Activated effector memory CD4-positive, alpha-beta T cell treated with anti-CD3 and anti-CD28 coated beads, Interleukin-2, amount 50 U/mL, for 16 hours (primary cell): ENCODE measurements around the gene GRM6.

Experiments used
- DNase-seq: peaks from one replicate; pipeline ENCODE4 v3.0.0-alpha.2; 2020

GRM6 gene

DNA sequence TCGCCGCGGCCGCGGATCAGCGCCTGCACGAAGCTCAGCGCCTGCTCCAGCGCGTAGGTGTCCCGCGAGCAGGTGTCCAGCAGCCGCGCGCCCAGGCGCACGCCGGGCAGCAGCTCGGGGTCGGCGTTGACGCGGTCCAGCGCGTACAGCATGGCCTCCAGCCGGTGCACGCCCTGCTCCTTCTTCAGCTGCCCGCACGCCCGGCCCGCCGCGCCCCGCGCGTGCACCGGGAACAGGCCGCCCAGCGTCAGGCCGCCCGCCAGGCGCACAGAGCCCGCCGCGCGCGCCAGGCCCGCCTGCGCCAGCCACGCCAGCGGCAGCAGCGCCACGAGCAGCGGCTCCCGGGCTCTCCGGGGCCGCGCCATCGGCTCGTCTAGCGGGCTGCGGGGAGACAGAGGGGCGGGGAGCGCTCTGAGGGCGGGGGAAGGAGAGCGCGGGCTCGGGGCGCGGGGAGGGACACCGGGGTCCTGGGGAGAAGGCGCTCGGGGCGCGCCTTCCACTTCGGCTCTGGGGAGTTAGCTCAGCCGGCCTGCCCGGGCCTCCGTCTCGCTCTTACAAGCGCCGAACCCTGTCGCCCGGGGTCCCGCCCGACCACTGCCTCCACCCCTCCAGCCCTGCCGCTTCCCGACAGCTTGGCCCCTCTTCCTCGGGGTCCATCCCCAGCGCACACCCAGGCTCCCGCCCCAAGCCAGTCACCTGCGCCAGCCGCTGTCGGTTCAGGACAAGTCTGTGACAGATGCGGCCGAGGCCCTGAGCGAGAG is at the start of gene GRM6:
Gene GRM6, minus strand, starts transcription at position 741 of the 761 bp plus-strand sequence. Its CDS starts 376 bp downstream, at position 365.
- DNase-seq = no peak

DNA sequence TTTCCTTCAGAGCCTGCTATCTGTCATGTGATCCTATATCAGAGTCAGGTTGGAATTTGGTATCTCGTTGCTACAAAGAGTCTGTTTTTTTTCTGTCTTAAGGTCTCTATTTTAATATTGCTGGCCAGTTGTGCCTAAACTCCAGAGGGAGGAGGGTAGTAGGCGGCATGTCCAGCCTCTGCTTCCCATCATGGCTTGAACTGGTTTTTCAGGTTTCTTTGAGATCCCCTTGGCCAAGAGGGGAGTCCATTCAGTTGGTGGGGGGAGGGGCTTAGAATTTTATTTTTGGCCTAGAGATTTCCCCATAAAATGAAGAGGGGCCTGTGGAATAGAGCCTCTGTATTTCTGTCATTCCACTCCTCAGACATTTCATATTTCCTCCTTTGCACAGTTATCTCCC is 49.6 kb upstream of the GRM6 start:
- no peak for DNase-seq

- DNase-seq = no peak
Observed at GRCh38 chr5:179033004-179033580, 38.0 kb upstream of the GRM6 start.

DNA sequence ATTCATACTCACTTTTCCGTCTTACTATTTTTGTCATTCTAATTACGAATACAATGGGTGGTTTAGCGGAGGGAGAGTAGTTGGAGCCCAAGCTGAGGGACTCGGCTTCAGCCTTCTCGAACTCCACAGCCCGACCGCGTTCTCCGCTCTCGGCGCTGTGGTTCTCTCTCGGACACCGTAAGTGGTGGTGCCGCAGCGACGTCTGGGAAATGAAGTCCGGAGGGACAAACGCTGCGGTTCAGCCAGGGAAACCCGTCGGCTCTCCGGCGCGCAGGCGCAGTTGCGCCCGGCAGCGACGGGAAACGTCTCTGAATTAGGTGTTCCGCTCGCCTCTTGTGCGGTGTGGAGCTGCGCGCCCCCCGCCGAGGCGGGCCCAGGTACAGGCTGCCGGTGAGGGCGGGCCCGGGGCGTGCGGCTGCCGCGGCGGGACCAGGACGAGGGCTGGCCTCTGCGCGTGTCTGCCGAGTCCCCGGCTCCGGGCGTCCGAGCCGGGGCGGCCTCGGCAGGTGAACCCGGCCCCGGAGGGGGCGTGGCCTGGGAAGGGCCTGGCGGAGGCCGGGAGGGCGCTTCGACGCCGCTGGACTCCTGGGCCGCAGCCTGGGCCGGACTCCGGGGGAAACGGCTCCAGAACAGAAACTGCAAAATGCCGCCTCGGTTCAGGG is 28.5 kb upstream of the GRM6 start, which contains the start of gene ZNF879:
Gene ZNF879, plus strand, starts transcription at position 277 of the 662 bp plus-strand sequence. CDS start 1,201 bp downstream, outside the sequence.
- peak; percentile 98 for DNase-seq

GRCh38 chr5:179008667-179009066 is 13.5 kb upstream of the GRM6 start:
- DNase-seq = no peak

DNA sequence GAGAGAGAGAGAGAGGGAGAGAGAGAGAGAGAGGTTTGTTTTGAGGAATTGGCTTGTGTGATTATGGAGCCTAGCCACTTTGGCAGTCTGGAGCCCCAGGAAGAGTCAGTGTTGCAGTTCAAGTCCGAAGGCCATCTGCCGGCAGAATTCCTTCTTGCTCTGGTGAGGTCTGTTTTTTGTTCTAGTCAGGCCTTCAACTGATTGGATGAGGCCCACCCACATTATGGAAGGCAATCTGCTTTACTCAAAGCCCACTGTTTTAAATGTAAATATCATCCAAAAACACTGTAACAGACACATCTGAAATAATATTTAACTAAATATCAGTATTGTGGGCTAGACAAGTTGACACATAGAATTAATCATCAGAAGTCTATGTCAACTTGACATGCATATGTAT is 11.4 kb upstream of the GRM6 start:
- no peak for DNase-seq

DNA sequence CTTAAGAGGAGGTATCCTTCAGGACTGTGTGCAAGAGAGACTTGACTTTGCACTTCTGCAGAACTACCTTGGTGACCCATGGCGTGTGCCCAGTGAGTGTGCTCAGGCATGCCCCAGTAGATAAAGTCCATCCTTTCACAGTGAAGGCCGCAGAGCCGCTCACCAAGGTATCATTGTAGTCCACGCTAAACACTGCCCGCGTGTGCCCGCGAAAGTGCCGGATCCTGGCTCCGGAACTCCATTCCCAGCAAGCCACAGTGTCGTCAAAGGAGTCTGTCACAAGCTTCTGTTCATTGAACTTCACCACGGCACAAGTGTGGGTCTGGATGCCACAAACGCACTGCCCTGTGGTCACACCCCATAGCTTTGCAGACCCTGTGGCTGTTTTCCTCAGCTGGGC is 3.3 kb upstream of the GRM6 start:
- DNase-seq = no peak

GRCh38 chr5:178997191-178997590 is 2.1 kb upstream of the GRM6 start:
- no peak for DNase-seq

GRCh38 chr5:178996156-178996555 is 1.0 kb upstream of the GRM6 start:
- DNase-seq = no peak

DNA sequence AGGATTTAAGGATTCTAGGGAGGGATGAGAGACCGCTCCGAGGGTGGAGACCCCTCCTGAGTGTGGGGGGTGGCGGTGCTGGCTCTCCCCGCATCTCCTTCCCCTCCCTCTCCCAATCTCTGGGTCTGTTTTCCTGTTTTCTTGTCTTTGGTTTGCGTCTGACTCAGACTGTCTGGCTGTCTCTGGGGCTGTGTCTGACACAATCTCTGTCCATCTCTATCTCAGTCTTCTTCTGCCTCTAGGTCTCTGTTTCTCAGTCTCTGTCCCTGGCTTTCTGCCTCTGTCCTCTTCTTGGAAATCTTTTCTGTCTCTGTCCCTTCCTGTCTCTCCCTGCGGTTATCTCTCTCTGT is 196 bp upstream of the GRM6 start:
- no peak for DNase-seq

GRCh38 chr5:178993955-178994579 is 1.1 kb downstream of the GRM6 start:
- no peak for DNase-seq

- peak; percentile 6 for DNase-seq
Observed at GRCh38 chr5:178993236-178993765, 1.8 kb downstream of the GRM6 start.

DNA sequence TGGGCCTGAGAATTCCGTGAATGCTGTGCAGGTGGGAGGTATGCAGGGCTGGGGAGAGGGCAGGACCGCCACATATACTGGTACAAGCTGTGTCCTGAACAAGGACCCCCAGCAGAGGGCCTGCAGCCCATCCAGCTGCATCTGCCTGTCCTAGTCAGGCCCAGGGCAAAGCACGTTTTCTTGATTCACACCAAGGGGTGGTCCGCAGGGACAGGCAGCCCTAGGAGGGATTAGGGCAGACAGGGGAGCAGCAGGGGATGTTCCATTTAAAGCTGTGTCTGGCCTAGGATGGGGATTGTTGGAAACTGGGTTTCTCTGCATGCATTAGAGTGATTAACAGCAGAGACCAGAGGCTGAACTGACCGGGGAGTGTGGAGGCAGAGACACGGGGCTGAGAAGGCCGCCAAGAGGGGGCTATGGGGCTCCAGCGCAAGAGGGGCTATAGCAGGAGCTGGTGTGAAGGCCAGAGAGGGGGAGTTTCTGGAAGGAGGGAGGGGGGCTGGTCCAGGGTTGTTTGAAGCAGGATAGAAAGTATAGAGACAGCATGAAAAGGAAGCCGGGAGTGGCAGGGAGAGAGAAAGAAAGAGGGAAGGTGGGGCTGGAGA is 2.7 kb downstream of the GRM6 start:
- peak; percentile 24 for DNase-seq

GRCh38 chr5:178991190-178992145 is 3.7 kb downstream of the GRM6 start:
- DNase-seq = peak; percentile 38

GRCh38 chr5:178990491-178990890 is 4.6 kb downstream of the GRM6 start:
- DNase-seq = no peak

DNA sequence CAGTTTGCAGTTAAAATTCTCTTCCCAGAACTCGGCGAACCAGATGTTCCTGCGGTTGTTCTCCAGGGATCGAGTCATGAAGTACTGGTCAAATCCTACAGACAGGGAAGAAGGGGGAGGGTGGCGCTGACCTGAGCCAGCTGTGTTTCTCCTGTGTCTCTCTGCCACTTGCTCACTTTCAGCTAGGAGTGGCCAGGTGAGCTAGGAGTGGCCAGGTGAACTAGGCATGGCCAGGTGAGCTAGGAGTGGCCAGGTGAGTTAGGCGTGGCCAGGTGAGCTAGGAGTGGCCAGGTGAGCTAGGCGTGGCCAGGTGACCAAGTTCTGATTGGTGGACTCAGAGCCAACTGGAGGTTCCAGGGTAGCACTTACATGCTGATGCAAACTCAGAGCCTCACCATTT is 5.8 kb downstream of the GRM6 start:
- no peak for DNase-seq

DNA sequence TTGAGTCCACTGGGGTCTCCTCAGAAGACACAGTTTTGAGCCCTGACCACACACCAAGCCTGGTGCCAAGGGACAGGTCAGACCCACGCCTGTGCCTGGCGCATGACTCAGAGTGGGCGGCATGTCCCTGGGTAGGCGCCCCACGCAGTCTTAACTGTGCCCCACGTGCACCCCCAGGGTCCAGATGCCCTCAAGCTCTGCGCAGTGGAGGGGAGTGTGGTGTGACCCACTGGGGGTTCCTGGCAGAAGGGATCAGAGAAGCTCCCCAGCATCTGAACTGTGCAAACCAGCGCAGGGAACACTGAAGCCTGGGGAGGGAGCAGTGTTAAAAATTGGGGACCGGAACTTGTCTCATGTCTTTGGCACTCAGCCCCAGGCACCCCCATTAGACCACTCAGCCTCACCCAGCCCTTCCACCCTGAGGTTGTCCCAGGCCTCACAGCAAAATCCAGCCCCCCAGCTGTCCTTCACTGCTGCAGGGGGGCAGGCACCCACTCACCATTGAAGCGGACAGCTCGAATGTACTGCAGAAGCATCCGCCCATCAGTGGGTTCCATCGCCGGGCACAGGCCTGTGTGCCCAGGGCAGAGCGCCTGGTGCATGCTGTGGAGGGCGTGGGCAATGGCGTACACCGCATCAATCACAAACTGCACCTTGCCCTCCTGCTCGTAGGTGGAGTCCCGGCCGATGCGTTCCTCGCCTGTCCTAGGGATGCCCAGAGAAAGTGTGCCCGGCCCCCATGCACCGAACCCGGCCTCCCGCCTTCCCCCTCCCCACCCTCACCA is 6.5 kb downstream of the GRM6 start:
- DNase-seq = no peak

DNA sequence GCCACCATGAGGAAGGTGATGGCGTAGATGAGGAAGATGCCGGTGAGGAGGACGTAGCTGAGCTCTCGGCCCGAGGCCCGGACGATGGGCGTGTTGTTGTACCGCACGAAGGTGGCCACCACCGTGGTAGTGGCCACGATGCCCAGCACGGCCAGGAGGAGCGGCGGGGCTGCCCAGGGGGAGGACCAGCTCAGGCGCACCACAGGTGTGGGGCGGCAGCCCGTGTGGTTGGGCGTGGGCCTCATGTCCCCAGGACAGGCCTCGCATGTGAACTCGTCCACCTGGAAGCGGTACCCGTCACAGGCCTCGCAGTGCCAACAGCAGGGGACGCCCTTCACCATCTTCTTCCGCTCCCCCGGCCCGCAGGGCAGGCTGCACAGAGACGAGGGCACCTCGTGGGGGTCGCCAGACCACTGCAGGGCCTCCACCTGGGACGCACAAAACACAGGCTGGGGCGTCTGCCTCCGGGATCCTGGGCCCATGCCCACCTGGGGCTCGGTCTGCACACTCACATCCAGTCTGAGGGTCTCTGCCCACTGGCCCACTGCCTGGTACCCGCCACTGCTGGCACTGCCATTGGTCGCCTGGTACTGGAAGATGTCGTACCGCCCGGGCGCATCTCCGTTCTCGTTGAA is 8.7 kb downstream of the GRM6 start:
- DNase-seq = no peak

- no peak for DNase-seq
Observed at GRCh38 chr5:178984145-178985072, 10.7 kb downstream of the GRM6 start.
